GM12801 (cell line): Measurements from ENCODE around the gene TMEM223.

Experiments
- TF ChIP-seq, protein P1 (sequence below): IDR thresholded peaks from one replicate; pipeline ENCODE4 v1.5.1; 2011; ENCODE audit warnings: control low read depth; ENCODE audit not compliant: insufficient read length; ENCODE audit errors: extremely low read depth

Gene TMEM223

DNA sequence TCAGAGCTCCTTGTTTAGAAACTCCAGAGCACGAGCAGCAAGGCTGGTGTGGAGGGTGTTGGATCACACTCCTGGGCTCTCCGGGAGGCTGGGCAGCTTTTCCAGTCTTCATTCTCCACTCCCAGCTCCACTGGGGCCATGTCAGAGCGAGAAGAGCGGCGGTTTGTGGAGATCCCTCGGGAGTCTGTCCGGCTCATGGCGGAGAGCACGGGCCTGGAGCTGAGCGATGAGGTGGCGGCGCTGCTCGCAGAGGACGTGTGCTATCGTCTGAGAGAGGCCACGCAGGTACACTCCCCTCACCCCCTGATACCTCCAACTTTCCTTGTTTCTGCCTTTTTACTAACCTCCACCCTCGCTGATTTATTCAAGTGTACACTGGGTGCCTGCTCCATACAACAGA lies 16.2 kb downstream of the TMEM223 start:
- TF ChIP-seq, protein P1, sequence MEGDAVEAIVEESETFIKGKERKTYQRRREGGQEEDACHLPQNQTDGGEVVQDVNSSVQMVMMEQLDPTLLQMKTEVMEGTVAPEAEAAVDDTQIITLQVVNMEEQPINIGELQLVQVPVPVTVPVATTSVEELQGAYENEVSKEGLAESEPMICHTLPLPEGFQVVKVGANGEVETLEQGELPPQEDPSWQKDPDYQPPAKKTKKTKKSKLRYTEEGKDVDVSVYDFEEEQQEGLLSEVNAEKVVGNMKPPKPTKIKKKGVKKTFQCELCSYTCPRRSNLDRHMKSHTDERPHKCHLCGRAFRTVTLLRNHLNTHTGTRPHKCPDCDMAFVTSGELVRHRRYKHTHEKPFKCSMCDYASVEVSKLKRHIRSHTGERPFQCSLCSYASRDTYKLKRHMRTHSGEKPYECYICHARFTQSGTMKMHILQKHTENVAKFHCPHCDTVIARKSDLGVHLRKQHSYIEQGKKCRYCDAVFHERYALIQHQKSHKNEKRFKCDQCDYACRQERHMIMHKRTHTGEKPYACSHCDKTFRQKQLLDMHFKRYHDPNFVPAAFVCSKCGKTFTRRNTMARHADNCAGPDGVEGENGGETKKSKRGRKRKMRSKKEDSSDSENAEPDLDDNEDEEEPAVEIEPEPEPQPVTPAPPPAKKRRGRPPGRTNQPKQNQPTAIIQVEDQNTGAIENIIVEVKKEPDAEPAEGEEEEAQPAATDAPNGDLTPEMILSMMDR: no peak

DNA sequence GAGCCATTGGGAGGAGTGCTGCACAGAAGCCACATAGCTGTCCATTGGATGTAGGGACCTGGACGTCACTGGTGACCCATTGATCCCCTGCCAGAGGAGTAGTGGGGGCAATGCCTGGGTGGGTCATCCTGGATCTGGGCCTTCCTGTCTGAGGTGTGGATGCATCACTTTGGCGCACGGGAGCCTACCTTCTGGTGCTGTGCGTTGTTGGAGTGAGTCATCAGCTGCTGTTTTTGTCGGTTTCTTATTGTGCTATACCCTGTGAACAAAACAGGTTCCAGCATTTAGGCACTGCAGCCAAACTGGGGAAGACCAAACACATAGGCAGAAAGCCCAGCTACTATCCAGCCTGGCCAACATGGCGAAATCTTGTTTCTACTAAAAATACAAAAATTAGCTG lies 17.4 kb downstream of the TMEM223 start:
- TF ChIP-seq, protein P1: no peak

DNA sequence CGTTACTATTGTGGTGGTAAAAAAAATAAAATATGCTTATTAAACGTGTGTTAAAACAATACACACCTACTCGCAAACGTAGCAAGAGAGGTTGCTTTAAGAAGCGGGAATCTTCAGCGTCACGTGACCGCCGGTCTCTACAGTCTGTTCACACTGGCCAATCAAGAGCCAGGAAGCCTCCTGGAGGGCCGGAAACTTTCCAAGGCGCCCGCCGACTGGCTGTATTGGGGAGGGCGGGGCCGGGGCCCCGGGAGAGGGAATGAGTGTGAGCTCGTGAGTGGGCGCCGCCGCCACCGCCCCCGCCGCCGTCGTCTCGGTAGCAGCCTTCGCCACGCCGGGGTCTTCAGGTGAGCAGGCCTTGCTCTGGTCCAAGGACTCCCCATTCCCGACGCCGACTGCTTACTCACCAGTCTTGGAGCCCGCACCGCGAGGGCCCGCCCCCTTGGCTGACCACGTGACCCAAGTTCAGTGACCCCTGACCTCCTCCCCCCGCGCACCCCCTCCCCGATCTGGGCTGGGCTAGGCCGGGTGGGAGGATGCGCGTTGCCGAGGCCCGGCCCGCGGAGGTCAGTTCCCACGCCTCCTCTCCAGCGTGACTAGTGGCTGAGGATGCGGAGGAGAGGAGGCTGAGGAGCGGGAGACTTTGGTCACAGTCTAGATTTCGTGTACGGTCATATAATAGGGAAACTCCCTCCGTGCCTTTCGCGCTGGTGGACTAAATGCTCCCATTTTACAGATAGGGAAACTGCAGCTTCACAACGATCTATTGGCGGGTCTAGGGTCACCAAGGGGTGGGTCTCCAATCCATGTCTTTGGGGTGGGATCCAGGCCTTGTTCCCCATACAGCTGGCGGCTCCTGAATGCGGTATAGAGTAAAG lies 20.4 kb downstream of the TMEM223 start, which contains the start of gene TAF6L:
TAF6L (plus strand) TSS at position 253 of the 878 bp plus-strand sequence. CDS start 4,388 bp downstream, outside the sequence.
- TF ChIP-seq, protein P1: no peak

DNA sequence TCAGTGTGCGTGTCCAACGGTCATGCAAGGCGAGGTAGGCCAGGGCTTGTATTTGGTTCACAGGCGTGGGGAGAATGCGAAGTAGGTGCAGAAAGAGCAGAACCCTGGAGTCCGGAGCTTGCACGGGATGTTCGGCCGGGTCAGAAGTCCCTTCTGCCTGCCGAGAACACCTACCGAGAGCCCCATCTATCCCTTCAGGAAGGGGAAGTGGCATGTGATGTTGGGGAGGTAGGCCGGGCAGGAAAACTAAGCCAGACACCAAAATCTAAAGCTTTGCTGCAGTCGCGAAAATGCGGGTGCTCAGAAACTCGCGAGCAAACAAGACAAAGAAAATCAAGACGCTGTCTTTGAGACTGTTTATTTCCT lies 21.0 kb downstream of the TMEM223 start:
- TF ChIP-seq, protein P1: no peak

DNA sequence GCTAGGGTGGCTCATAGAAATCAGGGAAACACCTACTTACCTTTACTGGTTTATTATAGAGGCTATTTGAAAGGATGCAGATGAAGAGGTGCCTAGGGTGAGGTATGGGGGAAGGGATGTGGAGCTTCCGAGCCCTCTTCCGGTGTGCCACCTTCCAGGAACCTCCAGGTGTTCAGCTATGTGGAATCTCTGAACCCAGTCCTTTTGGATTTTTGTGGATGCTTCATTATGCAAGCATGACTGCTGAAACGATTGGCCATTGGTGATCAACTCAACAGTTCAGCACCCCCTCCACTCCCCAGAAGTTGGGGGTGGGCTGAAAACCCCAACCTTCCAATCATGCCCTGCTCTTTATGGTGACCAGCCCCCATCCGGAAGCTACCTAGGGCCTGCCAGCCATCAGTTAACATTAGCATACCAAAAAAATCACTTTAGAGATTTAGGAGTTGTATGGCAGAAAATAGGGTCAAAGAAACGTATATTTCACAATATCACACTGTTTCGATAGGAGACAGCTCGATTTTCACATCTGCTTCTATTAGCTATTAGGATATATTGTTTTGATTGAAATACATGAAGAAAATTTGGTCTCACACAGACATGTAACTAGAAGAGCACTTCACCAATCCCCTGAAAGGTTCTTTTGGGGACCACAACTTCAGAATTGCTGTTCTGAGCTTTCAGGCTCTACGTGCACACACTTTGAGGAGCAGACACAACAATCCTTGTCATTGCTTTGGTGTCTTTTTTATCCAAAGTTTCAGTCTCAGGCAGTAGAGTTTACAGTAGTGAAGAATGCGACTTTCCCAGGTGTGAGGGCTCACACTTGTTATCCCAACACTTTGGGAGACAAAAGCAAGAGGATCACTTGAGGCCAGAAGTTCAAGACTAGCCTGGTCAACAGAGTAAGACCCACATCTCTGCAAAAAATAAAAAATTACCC lies 33.7 kb downstream of the TMEM223 start:
- TF ChIP-seq, protein P1: no peak

DNA sequence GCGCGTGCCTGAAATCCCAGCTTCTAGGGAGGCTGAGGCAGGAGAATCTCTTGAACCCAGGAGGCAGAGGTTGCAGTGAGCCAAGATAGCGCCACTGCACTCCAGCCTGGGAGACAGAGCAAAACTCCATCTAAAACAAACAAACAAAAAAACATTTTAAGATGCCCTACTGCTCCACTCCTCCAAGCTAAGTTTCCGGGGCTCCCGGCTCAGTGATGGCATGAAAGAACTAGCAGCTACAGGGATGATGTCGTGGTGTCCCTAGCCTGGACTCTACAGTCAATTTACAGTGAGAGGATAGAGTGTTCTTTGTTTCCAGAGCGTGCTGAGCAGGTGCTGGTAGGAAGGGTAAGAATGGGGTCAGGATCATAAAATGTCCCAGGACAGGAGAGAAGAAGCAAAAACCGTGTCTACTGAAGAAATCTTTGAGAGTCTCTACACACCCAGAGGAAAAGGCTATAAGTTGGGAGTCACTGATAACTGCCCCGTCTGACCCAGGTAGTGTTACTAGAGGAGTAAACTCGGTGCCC lies 36.7 kb downstream of the TMEM223 start:
- TF ChIP-seq, protein P1: no peak
